Activated B cell treated with CpG ODN at 0.5 μM for 24 hours (primary cell): ENCODE measurements around the gene DNASE1L3. TPM values are rescaled to one million over a fixed set of nuclear protein-coding genes. Genes with fewer than 3 reads are reported as not detected.

Experiments used
- ATAC-seq: fragments of 200-7000 bp; cut with Tn5 transposase; one replicate; pipeline ENCODE4 v1.10.0; 2021; ENCODE audit warnings: low read depth, mild to moderate bottlenecking, moderate library complexity
- CTCF ChIA-PET: fragments of 350-600 bp; sonication (Branson Sonifier 250); formaldehyde crosslinking; loops from one replicate; lab custom pipeline; 2021; ENCODE audit warnings: antibody characterized with exemption; lab: Charles Lee
- POLR2A ChIA-PET: fragments of 350-600 bp; sonication (Branson Sonifier 250); formaldehyde crosslinking; loops from one replicate; lab custom pipeline; 2021; ENCODE audit warnings: antibody characterized with exemption; lab: Charles Lee
- DNase-seq: peaks from one replicate; pipeline ENCODE4 v3.0.0; 2022
- H3K27ac Mint-ChIP-seq: one replicate; pipeline ENCODE4 v1.8.0; 2020; ENCODE audit warnings: mixed read lengths
- H3K27me3 Mint-ChIP-seq: one replicate; pipeline ENCODE4 v1.8.0; 2021; ENCODE audit warnings: mixed read lengths
- H3K36me3 Mint-ChIP-seq: one replicate; pipeline ENCODE4 v1.8.0; 2021; ENCODE audit warnings: low read depth, mixed read lengths
- H3K4me1 Mint-ChIP-seq: one replicate; pipeline ENCODE4 v1.8.0; 2021; ENCODE audit warnings: mixed read lengths
- H3K4me3 Mint-ChIP-seq: one replicate; pipeline ENCODE4 v1.8.0; 2020; ENCODE audit warnings: mild to moderate bottlenecking, mixed read lengths
- H3K9me3 Mint-ChIP-seq: one replicate; pipeline ENCODE4 v1.8.0; 2020; ENCODE audit warnings: mixed read lengths
- intact Hi-C: fragments of 100-400 bp; cut with micrococcal nuclease; formaldehyde crosslinking; loops from one replicate; pipeline ENCODE4 v1.15.1; 2024
- total RNA-seq: library from RNA; stranded (reverse); gene quantifications from 2 replicates; pipeline ENCODE4 v1.2.3, GENCODE V29; 2022
- TF ChIP-seq, protein P1 (sequence below): fragments of 200-600 bp; IDR thresholded peaks from one replicate; pipeline ENCODE4 v1.8.0; 2022; ENCODE audit warnings: antibody characterized with exemption, mild to moderate bottlenecking

DNASE1L3 gene
- total RNA-seq, 1 donor from 2014 or later = 8.1 TPM

DNA sequence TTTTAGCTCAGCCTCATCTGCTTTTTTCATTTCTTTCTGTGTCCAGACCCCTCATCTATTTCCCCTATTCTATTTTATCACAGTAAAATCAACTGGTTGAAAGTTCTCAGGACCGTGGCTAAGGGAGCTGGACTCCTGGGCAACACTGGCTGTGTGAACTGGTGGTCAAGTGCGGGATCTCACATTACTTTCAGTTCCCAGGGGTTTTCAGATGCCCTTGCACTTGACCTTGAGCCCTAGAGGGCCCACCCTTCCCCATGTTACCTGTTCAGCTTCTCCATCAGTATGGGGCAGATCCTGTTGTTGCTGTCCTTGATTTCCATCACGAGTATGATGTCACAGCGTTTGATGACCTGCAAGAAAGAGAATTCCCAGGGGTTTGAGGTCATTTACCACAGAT is 2.8 kb downstream of the DNASE1L3 start:
- no peaks in the 10 kb centered on the region for H3K9me3 Mint-ChIP-seq
- H3K4me3 Mint-ChIP-seq = no peak overlapping the region
- TF ChIP-seq, protein P1, sequence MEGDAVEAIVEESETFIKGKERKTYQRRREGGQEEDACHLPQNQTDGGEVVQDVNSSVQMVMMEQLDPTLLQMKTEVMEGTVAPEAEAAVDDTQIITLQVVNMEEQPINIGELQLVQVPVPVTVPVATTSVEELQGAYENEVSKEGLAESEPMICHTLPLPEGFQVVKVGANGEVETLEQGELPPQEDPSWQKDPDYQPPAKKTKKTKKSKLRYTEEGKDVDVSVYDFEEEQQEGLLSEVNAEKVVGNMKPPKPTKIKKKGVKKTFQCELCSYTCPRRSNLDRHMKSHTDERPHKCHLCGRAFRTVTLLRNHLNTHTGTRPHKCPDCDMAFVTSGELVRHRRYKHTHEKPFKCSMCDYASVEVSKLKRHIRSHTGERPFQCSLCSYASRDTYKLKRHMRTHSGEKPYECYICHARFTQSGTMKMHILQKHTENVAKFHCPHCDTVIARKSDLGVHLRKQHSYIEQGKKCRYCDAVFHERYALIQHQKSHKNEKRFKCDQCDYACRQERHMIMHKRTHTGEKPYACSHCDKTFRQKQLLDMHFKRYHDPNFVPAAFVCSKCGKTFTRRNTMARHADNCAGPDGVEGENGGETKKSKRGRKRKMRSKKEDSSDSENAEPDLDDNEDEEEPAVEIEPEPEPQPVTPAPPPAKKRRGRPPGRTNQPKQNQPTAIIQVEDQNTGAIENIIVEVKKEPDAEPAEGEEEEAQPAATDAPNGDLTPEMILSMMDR = no peak
- CTCF ChIA-PET = interaction anchor here (1.1 kb wide), 1 partner anchor 9 kb away, joined by 3 read pairs; no protein-coding TSS in a partner anchor
- DNase-seq (no peak), ATAC-seq (no peak)
- H3K36me3 Mint-ChIP-seq = no peaks in the 10 kb centered on the region
- peaks cover 34% of the 10 kb centered on the region for H3K4me1 Mint-ChIP-seq
- POLR2A ChIA-PET = interaction anchor here (0.7 to 1.6 kb wide), 2 partner anchors 11 to 15 kb away, joined by 4 to 5 read pairs; no protein-coding TSS in a partner anchor
- no peaks in the 10 kb centered on the region for H3K27me3 Mint-ChIP-seq
- intact Hi-C loops = no loop called here
- peak overlapping the region; percentile 37 for H3K27ac Mint-ChIP-seq

DNA sequence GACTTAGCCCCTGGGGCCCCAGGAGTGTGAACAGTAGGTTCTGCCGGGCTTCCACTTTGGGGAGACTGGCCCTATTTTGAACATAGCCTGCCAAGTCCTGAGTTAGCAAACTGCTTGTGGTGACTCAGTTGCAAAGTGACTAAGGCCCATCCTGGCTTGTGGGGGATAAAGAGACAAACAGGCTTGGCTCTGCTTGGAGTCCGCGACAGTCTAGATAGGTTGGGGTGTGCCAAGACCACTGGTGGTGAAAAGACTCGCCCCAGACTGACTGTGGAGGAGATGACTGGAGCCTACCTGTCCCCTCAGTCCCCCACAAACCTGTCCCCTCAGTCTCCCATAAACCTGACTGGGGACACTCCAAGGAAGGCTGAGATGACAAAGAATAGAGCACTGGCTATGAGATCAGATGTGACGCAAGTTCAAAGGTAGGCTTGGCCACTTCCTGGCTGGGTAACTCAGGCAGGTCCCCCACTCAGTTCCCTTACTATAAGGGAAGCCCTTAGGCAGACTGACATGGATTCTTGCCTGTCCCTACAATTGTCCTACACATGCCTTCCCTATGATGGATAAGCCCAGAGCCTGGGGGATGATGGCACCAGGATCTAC is 4.3 kb downstream of the DNASE1L3 start:
- ChIA-PET POLR2A (interaction anchor here (1.9 to 11.9 kb wide), 2 partner anchors 9 to 10 kb away, joined by 6 to 286 read pairs; no protein-coding TSS in a partner anchor), CTCF (no interaction called here)
- Mint-ChIP-seq H3K4me3 (no peak overlapping the region), H3K36me3 (no peaks in the 10 kb centered on the region), H3K9me3 (no peaks in the 10 kb centered on the region), H3K27ac (peak overlapping the region; percentile 36), H3K4me1 (peaks cover 42% of the 10 kb centered on the region), H3K27me3 (no peaks in the 10 kb centered on the region)
- TF ChIP-seq, protein P1 = no peak
- intact Hi-C loops = no loop called here
- ATAC-seq (no peak), DNase-seq (no peak)

DNA sequence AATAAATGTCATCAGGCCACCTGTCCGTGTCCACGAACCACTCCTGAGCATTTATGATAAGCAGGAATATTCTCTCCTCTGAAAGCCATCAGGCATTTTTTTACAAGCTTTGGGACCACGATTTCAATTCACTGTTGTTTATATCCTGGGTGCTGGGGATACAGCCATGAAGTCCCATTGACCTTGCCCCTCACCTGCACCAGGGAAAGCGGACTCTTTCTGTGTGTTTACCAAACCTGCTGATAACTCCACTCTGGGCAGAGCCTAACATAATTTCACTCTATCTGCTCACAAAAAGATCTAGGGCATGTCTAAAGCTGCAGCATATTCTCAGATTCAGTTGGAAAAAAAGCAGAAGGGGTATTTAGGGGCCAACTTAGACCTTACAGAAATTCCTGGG is 4.8 kb downstream of the DNASE1L3 start:
- H3K4me1 Mint-ChIP-seq = peaks cover 44% of the 10 kb centered on the region
- intact Hi-C loops = no loop called here
- TF ChIP-seq, protein P1 = no peak
- H3K27me3 Mint-ChIP-seq = no peaks in the 10 kb centered on the region
- ATAC-seq (no peak), DNase-seq (no peak)
- no peak overlapping the region for H3K4me3 Mint-ChIP-seq
- POLR2A ChIA-PET = interaction anchor here (0.8 to 11.9 kb wide), 3 partner anchors 9 to 29 kb away, joined by 3 to 286 read pairs (median 6); no protein-coding TSS in a partner anchor
- H3K36me3 Mint-ChIP-seq = no peaks in the 10 kb centered on the region
- H3K9me3 Mint-ChIP-seq = no peaks in the 10 kb centered on the region
- CTCF ChIA-PET = interaction anchor here (1.5 kb wide), 1 partner anchor 94 kb away, joined by 3 read pairs; no protein-coding TSS in a partner anchor
- peak overlapping the region; percentile 36 for H3K27ac Mint-ChIP-seq

DNA sequence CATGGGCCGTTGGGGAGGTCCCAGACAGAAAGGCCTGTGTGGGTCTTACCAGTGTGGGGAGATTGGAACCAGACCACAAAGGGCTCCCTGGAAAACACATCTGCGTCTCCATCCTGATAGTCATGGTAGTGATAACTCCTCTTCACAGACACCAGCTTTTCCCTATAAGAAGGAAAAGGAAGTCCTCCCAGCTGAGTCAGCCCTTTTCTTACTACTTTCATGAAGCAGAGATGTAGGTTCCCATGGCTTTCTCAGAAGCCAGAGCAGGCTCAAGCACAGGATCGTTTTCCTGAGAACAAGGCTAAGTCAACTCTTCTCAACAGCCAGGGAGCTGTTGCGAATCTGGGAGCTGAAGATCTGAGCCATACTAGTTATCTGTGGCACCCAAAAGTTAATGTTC is 6.1 kb downstream of the DNASE1L3 start:
- no peaks in the 10 kb centered on the region for H3K9me3 Mint-ChIP-seq
- POLR2A ChIA-PET = interaction anchor here (0.6 to 11.9 kb wide), 3 partner anchors 8 to 117 kb away, joined by 3 to 286 read pairs (median 6); no protein-coding TSS in a partner anchor
- intact Hi-C loops = no loop called here
- H3K27ac Mint-ChIP-seq = peak overlapping the region; percentile 46
- H3K27me3 Mint-ChIP-seq = no peaks in the 10 kb centered on the region
- TF ChIP-seq, protein P1 = no peak
- peaks cover 47% of the 10 kb centered on the region for H3K4me1 Mint-ChIP-seq
- no peak for DNase-seq
- CTCF ChIA-PET = interaction anchor here (0.8 to 2.6 kb wide), 3 partner anchors 10 to 95 kb away, joined by 3 to 15 read pairs (median 3); no protein-coding TSS in a partner anchor
- no peak for ATAC-seq
- H3K4me3 Mint-ChIP-seq = no peak overlapping the region
- H3K36me3 Mint-ChIP-seq = no peaks in the 10 kb centered on the region

DNA sequence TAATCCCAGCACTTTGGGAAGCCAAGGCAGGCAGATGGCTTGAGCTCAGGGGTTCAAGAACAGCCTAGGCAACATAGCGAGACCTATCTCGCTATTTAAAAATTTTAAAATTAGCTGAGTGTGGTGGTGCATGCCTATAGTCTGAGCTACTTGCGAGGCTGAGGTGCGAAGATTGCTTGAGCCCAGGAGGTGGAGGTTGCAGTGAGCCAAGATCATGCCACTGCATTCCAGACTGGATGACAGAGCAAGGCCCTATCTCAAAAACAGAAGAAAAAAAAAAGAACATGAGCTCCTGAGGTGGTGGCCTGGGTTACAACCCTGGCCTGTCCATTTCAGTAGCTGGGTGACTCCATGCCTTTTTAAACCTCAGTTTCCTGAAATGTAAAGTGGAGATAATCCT is 7.2 kb downstream of the DNASE1L3 start:
- DNase-seq (no peak), ATAC-seq (no peak)
- ChIA-PET CTCF (interaction anchor here (0.8 to 2.6 kb wide), 5 partner anchors 10 to 103 kb away, joined by 3 to 17 read pairs (median 6); partner anchors contain the start of genes HTD2 and RPP14), POLR2A (interaction anchor here (0.6 to 11.9 kb wide), 5 partner anchors 12 to 90 kb away, joined by 3 to 286 read pairs (median 4); no protein-coding TSS in a partner anchor)
- Mint-ChIP-seq H3K9me3 (no peaks in the 10 kb centered on the region), H3K4me1 (peaks cover 54% of the 10 kb centered on the region), H3K27ac (peak overlapping the region; percentile 81), H3K4me3 (no peak overlapping the region), H3K27me3 (no peaks in the 10 kb centered on the region), H3K36me3 (no peaks in the 10 kb centered on the region)
- TF ChIP-seq, protein P1 = no peak
- intact Hi-C loops = loop anchor here (1.0 kb wide), 1 partner anchor 11 kb away; no protein-coding TSS in a partner anchor
